Testis (tissue), 2 donors: Measurements from ENCODE around the gene VDR.

Experiments
- CTCF ChIP-seq, 3 experiments: fragments of 450-650 bp in 2 of 3; fragments of 200-600 bp in 1 of 3; sonication (generic) in 1 of 3; IDR thresholded peaks; one replicate each; pipeline ENCODE4 v1.5.1; 2016 to 2019; ENCODE audit warnings: antibody characterized with exemption in 3 of 3, mild to moderate bottlenecking in 2 of 3, moderate library complexity in 1 of 3
- POLR2A ChIP-seq: fragments of 450-650 bp; IDR thresholded peaks from one replicate; pipeline ENCODE4 v1.6.1; 2017; ENCODE audit warnings: antibody characterized with exemption, mild to moderate bottlenecking, moderate library complexity

GRCh38 chr12:47862881-47863280 lies 41.9 kb downstream of the VDR start:
- no peak for TF ChIP-seq CTCF (IDR thresholded peaks at IDR 0.05)
- TF ChIP-seq POLR2A = no peak
